AG10803 (cell line): ENCODE measurements around the gene DISP3.

ENCODE experiments used
- DNase-seq: peaks from one replicate; pipeline ENCODE4 v3.0.0; 2010; ENCODE audit warnings: low read depth
- H3K4me3 ChIP-seq: 2 replicates; pipeline ENCODE4 v1.5.1; 2011; ENCODE audit warnings: mild to moderate bottlenecking, low read length, control low read depth
- TF ChIP-seq, protein P1 (sequence below): conservative IDR thresholded peaks from 2 replicates; pipeline ENCODE4 v1.5.1; 2011; ENCODE audit warnings: mild to moderate bottlenecking, low read length, control low read depth, inconsistent platforms

Gene DISP3

DNA sequence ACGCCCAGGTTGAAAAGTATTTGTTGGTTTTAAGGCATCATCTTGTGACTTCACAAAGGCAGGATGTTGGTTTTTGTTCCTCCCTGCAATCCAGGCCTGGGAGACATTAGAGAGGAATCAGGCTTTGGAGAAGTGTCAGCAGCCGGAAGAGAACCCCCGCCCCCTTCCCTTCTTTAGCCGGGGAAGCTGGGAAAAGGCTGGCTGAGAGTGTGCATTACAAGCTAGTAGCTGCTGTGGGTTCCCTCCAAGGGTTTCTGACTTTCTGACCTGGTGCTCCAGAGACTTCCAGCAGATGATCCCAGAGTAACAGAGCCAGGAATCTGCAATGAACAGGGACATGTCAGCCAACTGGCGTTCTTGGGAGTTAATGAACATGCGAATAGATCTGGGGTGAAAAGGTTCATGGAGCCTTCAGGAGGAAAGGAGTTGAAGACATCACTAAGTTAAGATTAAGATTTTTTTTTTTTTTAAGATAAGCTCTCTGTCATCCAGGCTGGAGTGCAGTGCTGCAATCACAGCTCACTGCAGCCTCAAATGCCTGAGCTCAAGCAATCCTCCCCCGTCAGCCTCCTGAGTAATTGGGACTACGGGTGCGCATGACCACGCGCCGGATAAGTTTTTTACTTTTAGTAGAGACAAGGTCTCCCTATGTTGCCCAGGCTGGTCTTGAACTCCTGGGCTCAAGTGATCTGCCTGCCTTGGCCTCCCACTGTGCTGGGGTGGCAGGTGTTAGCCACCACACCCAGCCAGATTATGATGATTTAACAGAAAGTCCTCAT is 7.5 kb downstream of the DISP3 start:
- TF ChIP-seq, protein P1, sequence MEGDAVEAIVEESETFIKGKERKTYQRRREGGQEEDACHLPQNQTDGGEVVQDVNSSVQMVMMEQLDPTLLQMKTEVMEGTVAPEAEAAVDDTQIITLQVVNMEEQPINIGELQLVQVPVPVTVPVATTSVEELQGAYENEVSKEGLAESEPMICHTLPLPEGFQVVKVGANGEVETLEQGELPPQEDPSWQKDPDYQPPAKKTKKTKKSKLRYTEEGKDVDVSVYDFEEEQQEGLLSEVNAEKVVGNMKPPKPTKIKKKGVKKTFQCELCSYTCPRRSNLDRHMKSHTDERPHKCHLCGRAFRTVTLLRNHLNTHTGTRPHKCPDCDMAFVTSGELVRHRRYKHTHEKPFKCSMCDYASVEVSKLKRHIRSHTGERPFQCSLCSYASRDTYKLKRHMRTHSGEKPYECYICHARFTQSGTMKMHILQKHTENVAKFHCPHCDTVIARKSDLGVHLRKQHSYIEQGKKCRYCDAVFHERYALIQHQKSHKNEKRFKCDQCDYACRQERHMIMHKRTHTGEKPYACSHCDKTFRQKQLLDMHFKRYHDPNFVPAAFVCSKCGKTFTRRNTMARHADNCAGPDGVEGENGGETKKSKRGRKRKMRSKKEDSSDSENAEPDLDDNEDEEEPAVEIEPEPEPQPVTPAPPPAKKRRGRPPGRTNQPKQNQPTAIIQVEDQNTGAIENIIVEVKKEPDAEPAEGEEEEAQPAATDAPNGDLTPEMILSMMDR, result no peak
- no peak overlapping the region for H3K4me3 ChIP-seq
- DNase-seq, result no peak

DNA sequence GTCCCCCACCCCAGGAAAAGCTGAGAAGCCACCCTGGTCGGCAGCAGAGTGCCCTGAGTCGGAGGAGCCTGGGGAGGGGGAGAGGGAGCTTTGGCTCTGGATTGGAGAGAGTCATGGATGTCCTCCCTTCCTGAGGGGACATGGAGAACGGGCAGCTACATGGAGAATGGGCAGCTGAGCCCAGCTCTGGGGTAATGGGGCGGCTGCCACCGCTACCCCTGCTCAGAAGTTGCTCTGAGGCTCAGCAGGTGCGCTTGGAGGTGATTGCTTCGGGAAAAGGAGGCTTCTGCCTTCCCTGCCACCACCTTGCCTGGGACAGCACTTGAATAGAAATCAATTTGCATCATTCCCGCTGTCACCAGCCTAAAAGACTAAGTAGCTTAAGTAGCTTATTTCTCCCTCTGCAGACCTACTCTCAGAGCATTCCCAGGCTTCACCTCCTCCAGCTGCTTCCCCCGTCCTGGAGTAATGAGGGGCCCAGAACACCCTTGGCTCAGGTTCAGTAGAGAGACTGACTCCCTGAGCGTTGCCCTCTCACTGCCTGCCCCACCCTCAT is 8.3 kb downstream of the DISP3 start:
- TF ChIP-seq, protein P1, result no peak
- no peak overlapping the region for H3K4me3 ChIP-seq
- DNase-seq, result no peak

DNA sequence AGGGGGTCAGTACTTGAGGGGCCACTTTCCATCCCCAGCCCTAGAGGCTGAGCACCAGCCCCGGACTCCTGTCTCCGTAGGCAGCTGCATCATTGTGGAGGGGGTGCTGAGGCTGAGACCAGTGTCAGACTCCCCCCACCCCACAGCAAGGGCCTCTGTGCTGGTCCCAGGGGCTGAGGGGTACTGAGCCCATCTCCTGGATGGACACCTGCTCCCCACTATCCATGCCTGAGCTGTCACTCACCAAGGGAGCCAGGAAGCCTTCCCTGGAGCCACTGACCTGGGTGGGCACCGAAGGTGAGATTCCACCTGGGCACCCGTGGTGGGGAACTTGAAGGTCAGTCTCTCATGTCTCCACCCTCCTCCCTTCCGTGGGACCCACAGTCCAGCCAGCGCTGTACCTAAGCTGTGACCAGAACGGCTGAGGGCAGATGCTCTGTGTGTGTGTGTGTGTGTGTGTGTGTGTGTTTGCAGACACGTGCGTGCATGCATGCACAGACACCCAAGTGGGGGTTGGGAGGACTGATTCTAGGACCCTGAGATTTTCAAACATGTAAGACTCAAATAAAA is 9.3 kb downstream of the DISP3 start:
- TF ChIP-seq, protein P1, result no peak
- H3K4me3 ChIP-seq, result no peak overlapping the region
- no peak for DNase-seq

DNA sequence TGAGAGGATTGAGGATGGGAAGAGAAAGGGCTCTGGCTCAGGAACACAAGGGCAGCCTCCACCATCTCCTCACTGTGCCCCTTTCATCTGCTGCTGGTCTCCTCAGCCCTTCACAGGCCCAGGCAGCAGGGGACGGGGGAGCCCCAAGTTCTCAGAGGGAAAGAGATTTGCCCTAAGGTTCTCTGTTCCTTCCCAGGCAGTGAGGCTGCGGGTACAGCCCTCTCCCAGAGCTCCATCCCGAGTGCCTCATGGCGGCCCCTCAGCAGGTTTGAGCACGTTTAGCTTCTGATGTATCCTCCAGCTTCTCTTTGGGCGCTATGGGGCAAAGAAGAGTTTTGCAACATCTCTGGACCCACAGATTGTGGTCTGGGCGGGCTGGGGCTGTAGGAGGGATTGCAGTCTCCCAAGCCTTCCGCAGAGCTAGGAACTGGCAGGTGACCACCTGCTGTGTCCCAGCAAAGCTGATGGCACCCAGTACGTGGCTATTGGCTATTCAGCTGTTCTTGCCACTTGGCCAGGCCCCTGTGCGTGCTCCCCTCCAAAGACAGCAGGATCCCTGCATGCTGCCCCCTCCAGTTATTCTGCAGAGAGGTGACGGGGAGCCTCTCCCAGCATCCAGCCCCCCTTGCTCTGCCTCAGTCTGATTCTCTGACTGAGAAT is 10.1 kb downstream of the DISP3 start:
- TF ChIP-seq, protein P1, result no peak

DNA sequence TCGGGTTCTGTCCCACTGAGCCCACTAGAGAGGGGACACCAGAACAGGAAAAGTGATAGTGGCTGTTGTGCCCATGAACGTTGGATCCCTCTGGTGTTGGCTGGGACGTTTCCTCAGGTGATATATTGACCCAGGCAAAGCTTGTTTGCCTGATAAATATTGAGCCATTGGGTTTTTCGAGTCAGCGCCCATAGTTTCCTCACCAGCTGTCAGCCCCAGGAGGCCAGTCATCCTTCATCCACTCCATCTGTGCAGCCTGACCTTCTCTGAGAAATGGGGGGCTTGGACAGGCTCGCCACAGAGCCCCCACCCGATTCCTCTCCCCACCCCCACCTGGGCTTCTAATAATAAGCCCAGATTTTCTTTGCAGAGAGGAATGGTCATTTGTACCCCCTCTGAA is 13.3 kb downstream of the DISP3 start:
- TF ChIP-seq, protein P1, result no peak
- no peak overlapping the region for H3K4me3 ChIP-seq
- no peak for DNase-seq

More for the DNA sequence above, 10.1 kb downstream of the DISP3 start:
- DNase-seq, result no peak
- no peak overlapping the region for H3K4me3 ChIP-seq

DNA sequence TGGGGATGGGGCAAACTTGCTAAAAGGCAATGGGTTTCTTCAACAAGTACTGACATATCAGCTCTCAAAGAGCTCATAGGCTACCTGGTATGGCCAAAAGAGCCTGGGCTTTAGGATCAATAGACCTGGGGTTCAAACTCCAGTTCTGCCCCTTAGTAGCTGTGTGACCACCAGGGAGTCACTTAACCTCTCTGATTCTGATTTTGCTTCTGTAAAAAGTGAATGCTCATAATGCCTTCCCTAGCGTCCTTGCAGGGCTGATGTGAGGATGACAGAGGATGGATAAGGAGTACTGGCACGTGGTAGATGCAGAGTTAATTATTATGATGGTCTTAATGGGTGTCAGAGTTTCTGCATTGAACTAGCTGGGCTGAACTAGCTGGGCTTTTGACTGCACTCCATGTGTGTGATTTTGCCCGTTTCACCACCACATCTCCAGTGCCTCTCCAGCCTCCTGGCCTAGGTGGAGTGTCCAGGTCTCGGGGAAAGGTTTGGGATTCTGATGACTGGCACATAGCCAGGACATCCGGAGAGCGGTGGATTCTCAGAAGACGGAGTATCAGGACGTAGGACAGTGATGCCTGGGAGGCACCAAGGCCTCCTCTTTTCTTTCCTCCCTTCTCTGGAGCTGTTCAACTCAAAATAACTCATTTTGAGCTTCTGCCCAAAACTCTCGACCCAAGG is 15.2 kb downstream of the DISP3 start:
- TF ChIP-seq, protein P1, result no peak
- no peak for DNase-seq
- H3K4me3 ChIP-seq, result no peak overlapping the region
